ENCODE data around the gene SNX17.

- TF ChIP-seq CTCF (IDR thresholded peaks at IDR 0.05 in 4 of 5, conservative IDR thresholded peaks at IDR 0.05 in 1 of 5) (no peak), POLR2A (IDR thresholded peaks at IDR 0.05) (no peak)
Measured at GRCh38 chr2:27324720-27325119, 45.7 kb upstream of the SNX17 start.

All from gastrocnemius medialis (tissue), 4 donors.